HCT116 (cell line): ENCODE data around the gene GJB5. TPM values are rescaled to one million over a fixed set of nuclear protein-coding genes. Genes with fewer than 3 reads are reported as not detected.

ENCODE experiments used
- ATAC-seq: fragments of 200-7000 bp; cut with Tn5 transposase; 2 replicates; pipeline ENCODE4 v1.9.1; 2020; ENCODE audit warnings: mild to moderate bottlenecking, moderate library complexity
- BruUV-seq: library from RNA; stranded (reverse); fragments of 400-500 nt; replicated peaks from 2 replicates; lab custom pipeline; 2021; lab: Mats Ljungman, UMichigan
- CTCF ChIA-PET: fragments of 300-600 bp; sonication (Branson Sonifier 250); formaldehyde crosslinking; loops from one replicate; lab custom pipeline; 2021; ENCODE audit warnings: antibody characterized with exemption; lab: Charles Lee
- POLR2A ChIA-PET: fragments of 300-600, 350-600 bp; sonication (Branson Sonifier 250); formaldehyde crosslinking; loops from one replicate; lab custom pipeline; 2021; ENCODE audit warnings: antibody characterized with exemption; lab: Charles Lee
- RAD21 ChIA-PET, 2 experiments: fragments of 300-600 bp; sonication (Branson Sonifier 250); formaldehyde crosslinking; loops; one replicate each; lab custom pipeline; 2023; ENCODE audit warnings: low total read pairs in 2 of 2; ENCODE audit not compliant: uncharacterized antibody in 2 of 2, unreplicated experiment in 2 of 2, low non-redundant PET in 1 of 2; lab: Charles Lee
- DNase-seq: peaks from one replicate; pipeline ENCODE4 v3.0.0-alpha.2; 2010; ENCODE audit warnings: low read depth, low spot score
- H2AFZ ChIP-seq: fragments of 200-600 bp; shearing (Covaris generic), sonication (generic); 2 replicates; pipeline ENCODE4 v1.6.1; 2017; ENCODE audit warnings: low read depth, mixed run types, mixed read lengths, antibody characterized with exemption, low read length; ENCODE audit not compliant: poor library complexity, severe bottlenecking
- H3K27ac ChIP-seq: 2 replicates; pipeline ENCODE4 v1.5.1; 2012; ENCODE audit warnings: low read depth, low read length
- H3K27me3 ChIP-seq: fragments of 200-600 bp; sonication (generic); 2 replicates; pipeline ENCODE4 v1.6.1; 2016; ENCODE audit warnings: mixed run types, low read length, mixed read lengths; ENCODE audit not compliant: insufficient read depth
- H3K36me3 ChIP-seq, 2 experiments: fragments of 200-500 bp in 1 of 2; fragments of 200-600 bp in 1 of 2; sonication (Bioruptor generic) in 1 of 2; sonication (generic) in 1 of 2; 2 replicates each; pipeline versions ENCODE4 v1.5.1 to v1.6.1; 2014 to 2016; ENCODE audit warnings: low read length in 2 of 2, inconsistent platforms in 1 of 2, mixed read lengths in 1 of 2, mixed run types in 1 of 2; ENCODE audit not compliant: insufficient read depth in 2 of 2, control insufficient read depth in 1 of 2
- H3K4me1 ChIP-seq, 2 experiments: fragments of 200-600 bp in 1 of 2; sonication (generic) in 1 of 2; 2 replicates each; pipeline versions ENCODE4 v1.5.1 to v1.6.1; 2012 to 2017; ENCODE audit warnings: low read length in 2 of 2, inconsistent platforms in 1 of 2, mild to moderate bottlenecking in 1 of 2, mixed read lengths in 1 of 2, mixed run types in 1 of 2, moderate library complexity in 1 of 2; ENCODE audit not compliant: insufficient read depth in 2 of 2, control insufficient read depth in 1 of 2
- H3K4me2 ChIP-seq: fragments of 200-600 bp; sonication (generic); 2 replicates; pipeline ENCODE4 v1.6.1; 2017; ENCODE audit warnings: mixed run types, low read length, mixed read lengths
- H3K4me3 ChIP-seq, 2 experiments: fragments of 200-600 bp in 1 of 2; sonication (generic) in 1 of 2; replicated peaks in 1 of 2; 2 replicates each; pipeline ENCODE4 v1.5.1; 2011 to 2016; ENCODE audit warnings: low read length in 2 of 2, control low read depth in 1 of 2, low read depth in 1 of 2, mild to moderate bottlenecking in 1 of 2, mixed read lengths in 1 of 2, mixed run types in 1 of 2
- H3K79me2 ChIP-seq: fragments of 200-600 bp; sonication (generic); 2 replicates; pipeline ENCODE4 v1.6.1; 2017; ENCODE audit warnings: mild to moderate bottlenecking, mixed run types, low read length, moderate library complexity, mixed read lengths; ENCODE audit not compliant: insufficient read depth
- H3K9ac ChIP-seq: fragments of 200-600 bp; sonication (generic); 2 replicates; pipeline ENCODE4 v1.6.1; 2016; ENCODE audit warnings: low read length, mixed read lengths
- H3K9me2 ChIP-seq: fragments of 200-600 bp; sonication (generic), shearing (Covaris generic); 2 replicates; pipeline ENCODE4 v1.6.1; 2017; ENCODE audit warnings: mixed run types, mild to moderate bottlenecking, moderate library complexity; ENCODE audit not compliant: insufficient read depth
- H3K9me3 ChIP-seq, 2 experiments: fragments of 200-500 bp in 1 of 2; fragments of 200-600 bp in 1 of 2; sonication (Bioruptor generic) in 1 of 2; sonication (generic) in 1 of 2; 2 replicates each; pipeline ENCODE4 v1.6.1; 2014 to 2017; ENCODE audit warnings: low read length in 2 of 2, mixed read lengths in 2 of 2, inconsistent platforms in 1 of 2, low read depth in 1 of 2, mild to moderate bottlenecking in 1 of 2, mixed run types in 1 of 2, moderate library complexity in 1 of 2; ENCODE audit not compliant: control insufficient read depth in 1 of 2, insufficient read depth in 1 of 2
- H4K20me1 ChIP-seq: fragments of 200-600 bp; sonication (generic), shearing (Covaris generic); 2 replicates; pipeline ENCODE4 v1.6.1; 2017; ENCODE audit warnings: mixed run types, mild to moderate bottlenecking, moderate library complexity; ENCODE audit not compliant: insufficient read depth
- CBX3 ChIP-seq: IDR thresholded peaks from 2 replicates; pipeline ENCODE4 v1.6.1; 2012; ENCODE audit warnings: low read depth
- CEBPB ChIP-seq: IDR thresholded peaks from 2 replicates; pipeline ENCODE4 v1.6.1; 2012; ENCODE audit warnings: low read depth
- EGR1 ChIP-seq: IDR thresholded peaks from 2 replicates; pipeline ENCODE4 v1.6.1; 2012; ENCODE audit warnings: low read depth
- EZH2phosphoT487 ChIP-seq: fragments of 200-600 bp; IDR thresholded peaks from 2 replicates; pipeline ENCODE4 v1.6.1; 2018; ENCODE audit warnings: antibody characterized with exemption, borderline replicate concordance
- POLR2A ChIP-seq: IDR thresholded peaks from 2 replicates; pipeline ENCODE4 v1.7.0; 2011; ENCODE audit warnings: borderline replicate concordance; ENCODE audit not compliant: insufficient read depth, insufficient read length; ENCODE audit errors: extremely low read depth
- YY1 ChIP-seq: IDR thresholded peaks from 2 replicates; pipeline ENCODE4 v1.6.1; 2011; ENCODE audit warnings: low read length, low read depth, moderate library complexity, mild to moderate bottlenecking; ENCODE audit not compliant: insufficient replicate concordance; ENCODE audit errors: extremely low read depth
- intact Hi-C: fragments of 100-400 bp; cut with micrococcal nuclease; formaldehyde crosslinking; loops from 2 replicates; pipeline ENCODE4 v1.10.0; 2022
- total RNA-seq: library from RNA; stranded (reverse); gene quantifications from one replicate; pipeline ENCODE4 v1.2.1, GENCODE V29; 2021; ENCODE audit not compliant: unreplicated experiment
- TF ChIP-seq, protein P1 (sequence below): IDR thresholded peaks from 2 replicates; pipeline ENCODE4 v1.6.1; 2012

Gene GJB5
- total RNA-seq, 1 experiment from 2014 or later = 4.6 TPM

DNA sequence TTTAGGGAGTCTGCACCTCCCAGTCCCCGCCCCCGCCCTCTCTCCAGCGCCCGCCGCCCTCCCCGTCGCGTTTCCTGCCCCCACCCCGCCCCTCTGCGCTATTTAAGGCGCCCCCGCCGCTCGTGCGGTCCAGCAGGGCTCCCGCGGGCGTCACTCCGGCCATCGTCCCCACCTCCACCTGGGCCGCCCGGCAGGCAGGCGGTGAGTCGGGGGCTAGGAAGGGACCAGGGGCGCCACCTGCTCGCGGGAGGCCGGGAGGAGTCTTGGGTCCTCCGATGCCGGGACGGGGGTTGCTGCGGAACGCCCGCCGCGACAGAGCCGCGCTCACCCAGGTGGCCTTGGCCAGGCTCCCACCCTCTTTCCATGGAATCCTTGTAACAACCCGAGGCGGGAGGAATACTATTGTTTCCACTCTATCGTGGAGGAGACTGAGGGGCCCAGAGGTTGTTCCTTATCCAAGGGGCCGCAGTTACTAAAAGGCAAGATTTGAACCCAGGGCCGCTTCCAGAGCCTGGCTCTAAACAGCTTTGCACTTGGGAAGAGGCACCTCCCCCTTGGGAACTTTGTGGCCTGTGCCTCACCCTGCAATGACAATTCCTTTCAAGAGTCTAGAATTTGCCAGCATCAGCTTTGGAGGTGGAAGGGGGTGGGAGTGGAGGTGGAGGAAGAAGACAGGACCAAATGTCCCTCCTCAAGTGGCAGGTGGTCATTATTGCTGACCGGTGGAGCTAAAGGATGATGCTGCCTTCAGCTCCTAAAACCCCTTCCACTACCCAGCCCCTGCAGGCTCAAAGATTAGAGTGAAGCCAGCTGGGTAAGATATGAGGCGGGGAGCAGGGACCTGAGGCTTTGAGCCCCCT lies 38.3 kb downstream of the GJB5 start, which contains the start of gene GJA4:
TSS of gene GJA4 (plus strand) at position 132 of the 860 bp plus-strand sequence. CDS start 1,215 bp downstream, outside the sequence.
- Histone ChIP-seq H4K20me1 (no peaks in the 10 kb centered on the region), H3K4me1 (peaks cover 0 to under 1% of the 10 kb centered on the region in 2 experiments; a peak in 1 of 4 replicates), H3K4me2 (no peak within 1 kb of the TSS), H3K9me3 (no peaks in the 10 kb centered on the region), H3K36me3 (no peaks in the 10 kb centered on the region), H3K79me2 (no peaks in the 10 kb centered on the region), H3K4me3 (no peak within 1 kb of the TSS), H3K27ac (no peak within 1 kb of the TSS), H3K9me2 (no peaks in the 10 kb centered on the region), H3K9ac (no peak within 1 kb of the TSS), H3K27me3 (peaks cover 3% of the 10 kb centered on the region; the same call in 1 of the 2 replicates), H2AFZ (no peak within 1 kb of the TSS)
- TF ChIP-seq CEBPB (no peak), EZH2phosphoT487 (no peak), EGR1 (no peak), POLR2A (no peak), CBX3 (no peak)
- TF ChIP-seq, protein P1, sequence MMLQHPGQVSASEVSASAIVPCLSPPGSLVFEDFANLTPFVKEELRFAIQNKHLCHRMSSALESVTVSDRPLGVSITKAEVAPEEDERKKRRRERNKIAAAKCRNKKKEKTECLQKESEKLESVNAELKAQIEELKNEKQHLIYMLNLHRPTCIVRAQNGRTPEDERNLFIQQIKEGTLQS = no peak
- CTCF ChIA-PET = no interaction called here
- BruUV-seq = no TSS peak
- RAD21 ChIA-PET = no interaction called here
- ATAC-seq (no peak), DNase-seq (no peak)
- intact Hi-C loops = no loop called here
- POLR2A ChIA-PET = no interaction called here

DNA sequence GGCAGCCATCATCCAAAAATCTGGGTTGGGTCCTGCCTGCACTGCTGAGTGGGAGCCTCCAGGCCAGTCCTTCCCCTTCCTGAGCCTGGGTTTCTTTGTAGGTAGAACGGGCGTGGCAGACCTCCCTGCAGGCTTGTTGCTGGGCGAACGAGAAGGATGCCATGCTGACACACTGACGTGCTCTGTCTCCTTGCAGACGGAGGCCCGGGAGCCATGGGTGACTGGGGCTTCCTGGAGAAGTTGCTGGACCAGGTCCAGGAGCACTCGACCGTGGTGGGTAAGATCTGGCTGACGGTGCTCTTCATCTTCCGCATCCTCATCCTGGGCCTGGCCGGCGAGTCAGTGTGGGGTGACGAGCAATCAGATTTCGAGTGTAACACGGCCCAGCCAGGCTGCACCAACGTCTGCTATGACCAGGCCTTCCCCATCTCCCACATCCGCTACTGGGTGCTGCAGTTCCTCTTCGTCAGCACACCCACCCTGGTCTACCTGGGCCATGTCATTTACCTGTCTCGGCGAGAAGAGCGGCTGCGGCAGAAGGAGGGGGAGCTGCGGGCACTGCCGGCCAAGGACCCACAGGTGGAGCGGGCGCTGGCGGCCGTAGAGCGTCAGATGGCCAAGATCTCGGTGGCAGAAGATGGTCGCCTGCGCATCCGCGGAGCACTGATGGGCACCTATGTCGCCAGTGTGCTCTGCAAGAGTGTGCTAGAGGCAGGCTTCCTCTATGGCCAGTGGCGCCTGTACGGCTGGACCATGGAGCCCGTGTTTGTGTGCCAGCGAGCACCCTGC lies 39.3 kb downstream of the GJB5 start:
- no peak for ATAC-seq
- H3K9me2 ChIP-seq = no peaks in the 10 kb centered on the region
- no peak overlapping the region for H3K4me2 ChIP-seq
- no peak overlapping the region for H3K9ac ChIP-seq
- no TSS peak for BruUV-seq
- intact Hi-C loops = no loop called here
- H3K36me3 ChIP-seq = no peaks in the 10 kb centered on the region
- no peak overlapping the region for H2AFZ ChIP-seq
- no peaks in the 10 kb centered on the region for H3K4me1 ChIP-seq
- H3K9me3 ChIP-seq = no peaks in the 10 kb centered on the region
- no peak overlapping the region for H3K4me3 ChIP-seq
- peaks cover 3% of the 10 kb centered on the region; the same call in 1 of the 2 replicates for H3K27me3 ChIP-seq
- no peak overlapping the region for H3K27ac ChIP-seq
- DNase-seq = no peak
- CTCF ChIA-PET = no interaction called here
- no peak for TF ChIP-seq YY1
- RAD21 ChIA-PET = no interaction called here
- POLR2A ChIA-PET = no interaction called here
- H3K79me2 ChIP-seq = no peaks in the 10 kb centered on the region
- H4K20me1 ChIP-seq = no peaks in the 10 kb centered on the region
